Cardiac muscle cell (in vitro differentiated cells and primary cell): ENCODE data around the gene CMC1. TPM values are rescaled to one million over a fixed set of nuclear protein-coding genes. Genes with fewer than 3 reads are reported as not detected.

Experiments used
- DNase-seq, 2 donors: peaks; one replicate each; pipeline versions ENCODE4 v3.0.0 to v3.0.0-alpha.2; 2010 to 2017; ENCODE audit warnings: low read depth in 1 of 2, low spot score in 1 of 2
- H3K27ac ChIP-seq: fragments of 200-600 bp; sonication (generic); 2 replicates; pipeline ENCODE4 v1.5.1; 2016
- H3K27me3 ChIP-seq: fragments of 200-600 bp; sonication (generic); 2 replicates; pipeline ENCODE4 v1.6.0; 2016; ENCODE audit warnings: control low read depth
- H3K36me3 ChIP-seq: fragments of 200-600 bp; sonication (generic); 2 replicates; pipeline ENCODE4 v1.5.1; 2016; ENCODE audit warnings: control low read depth
- H3K4me1 ChIP-seq: fragments of 200-600 bp; sonication (generic); 2 replicates; pipeline ENCODE4 v1.8.1; 2017; ENCODE audit warnings: low read depth, mild to moderate bottlenecking, mixed run types
- H3K4me3 ChIP-seq: fragments of 200-600 bp; sonication (generic); 2 replicates; pipeline ENCODE4 v1.5.1; 2016; ENCODE audit warnings: mild to moderate bottlenecking
- H3K9me3 ChIP-seq: fragments of 200-600 bp; sonication (generic); 2 replicates; pipeline ENCODE4 v1.5.1; 2017; ENCODE audit warnings: low read depth, mild to moderate bottlenecking, control low read depth
- CTCF ChIP-seq: IDR thresholded peaks from 2 replicates; pipeline ENCODE4 v1.5.1; 2012; ENCODE audit warnings: low read depth, mild to moderate bottlenecking, low read length
- polyA plus RNA-seq: library from polyadenylated mRNA; unstranded; fragments of >200 nt; fragmentation: Nextera tagmentation; extraction: Ambion mirVana; gene quantifications from 2 replicates; pipeline ENCODE4 v1.2.1, GENCODE V29; 2016
- total RNA-seq: library from RNA; depleted of rRNA; stranded (reverse); fragments of >200 nt; gene quantifications from 2 replicates; pipeline ENCODE4 v1.2.3, GENCODE V29; 2016

The CMC1 gene
- total and polyA plus RNA-seq, 2 experiments from 2014 or later, result 9.2 to 72.0 TPM

GRCh38 chr3:28207000-28207733 lies 34.3 kb upstream of the CMC1 start:
- Histone ChIP-seq H3K27ac (no peak overlapping the region), H3K27me3 (no peaks in the 10 kb centered on the region), H3K36me3 (no peaks in the 10 kb centered on the region), H3K4me1 (no peaks in the 10 kb centered on the region), H3K4me3 (no peak overlapping the region), H3K9me3 (no peaks in the 10 kb centered on the region)
- TF ChIP-seq CTCF, result no peak
- no peak for DNase-seq

GRCh38 chr3:28210968-28211713 lies 30.3 kb upstream of the CMC1 start:
- no peaks in the 10 kb centered on the region for H3K4me1 ChIP-seq
- H3K27me3 ChIP-seq, result no peaks in the 10 kb centered on the region
- no peak overlapping the region for H3K27ac ChIP-seq
- H3K36me3 ChIP-seq, result no peaks in the 10 kb centered on the region
- H3K4me3 ChIP-seq, result no peak overlapping the region
- TF ChIP-seq CTCF, result no peak
- DNase-seq, result no peak
- H3K9me3 ChIP-seq, result no peaks in the 10 kb centered on the region

- no peak for DNase-seq
- Histone ChIP-seq H3K4me3 (no peak overlapping the region), H3K27ac (no peak overlapping the region), H3K36me3 (no peaks in the 10 kb centered on the region), H3K27me3 (no peaks in the 10 kb centered on the region), H3K9me3 (no peaks in the 10 kb centered on the region), H3K4me1 (no peaks in the 10 kb centered on the region)
- no peak for TF ChIP-seq CTCF
These were observed 28.7 kb upstream of the CMC1 start for GRCh38 chr3:28212681-28213080.

DNA sequence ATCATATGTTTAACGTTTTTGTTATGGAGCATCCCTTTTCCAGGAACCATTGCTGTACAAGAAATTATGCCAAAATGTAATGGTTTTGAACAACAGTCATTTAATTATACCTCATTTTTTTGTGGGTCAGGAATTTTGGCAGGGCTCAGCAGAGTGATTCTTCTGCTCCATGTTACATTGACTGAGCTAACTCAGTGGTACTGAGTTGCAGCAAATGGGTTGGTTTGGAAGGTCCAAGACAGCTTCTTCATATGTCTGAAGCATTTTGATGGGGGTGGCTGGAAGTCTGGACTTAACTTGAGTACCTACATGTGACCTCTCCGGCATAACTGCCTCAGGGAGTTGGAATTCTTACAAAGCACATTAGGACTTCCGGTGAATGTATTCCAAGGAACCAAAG lies 26.0 kb upstream of the CMC1 start:
- no peak for DNase-seq
- no peaks in the 10 kb centered on the region for H3K36me3 ChIP-seq
- no peaks in the 10 kb centered on the region for H3K9me3 ChIP-seq
- no peaks in the 10 kb centered on the region for H3K4me1 ChIP-seq
- no peaks in the 10 kb centered on the region for H3K27me3 ChIP-seq
- no peak for TF ChIP-seq CTCF
- no peak overlapping the region for H3K4me3 ChIP-seq
- no peak overlapping the region for H3K27ac ChIP-seq

GRCh38 chr3:28218071-28218916 lies 23.1 kb upstream of the CMC1 start:
- H3K27me3 ChIP-seq, result no peaks in the 10 kb centered on the region
- no peak for TF ChIP-seq CTCF
- no peaks in the 10 kb centered on the region for H3K36me3 ChIP-seq
- no peaks in the 10 kb centered on the region for H3K9me3 ChIP-seq
- no peaks in the 10 kb centered on the region for H3K4me1 ChIP-seq
- no peak overlapping the region for H3K4me3 ChIP-seq
- DNase-seq, result no peak
- no peak overlapping the region for H3K27ac ChIP-seq
